ENCODE results near the gene CD28. TPM values are rescaled to one million over a fixed set of nuclear protein-coding genes. Genes with fewer than 3 reads are reported as not detected.

CD28 gene
- total RNA-seq, 4 donors from 2014 or later, result 0.20 to 1.3 (median 0.51) TPM

- WGBS, 2 donors, result 81 to 83% methylated on average over 2 of the region's 2 CpGs
- TF ChIP-seq, protein P1, sequence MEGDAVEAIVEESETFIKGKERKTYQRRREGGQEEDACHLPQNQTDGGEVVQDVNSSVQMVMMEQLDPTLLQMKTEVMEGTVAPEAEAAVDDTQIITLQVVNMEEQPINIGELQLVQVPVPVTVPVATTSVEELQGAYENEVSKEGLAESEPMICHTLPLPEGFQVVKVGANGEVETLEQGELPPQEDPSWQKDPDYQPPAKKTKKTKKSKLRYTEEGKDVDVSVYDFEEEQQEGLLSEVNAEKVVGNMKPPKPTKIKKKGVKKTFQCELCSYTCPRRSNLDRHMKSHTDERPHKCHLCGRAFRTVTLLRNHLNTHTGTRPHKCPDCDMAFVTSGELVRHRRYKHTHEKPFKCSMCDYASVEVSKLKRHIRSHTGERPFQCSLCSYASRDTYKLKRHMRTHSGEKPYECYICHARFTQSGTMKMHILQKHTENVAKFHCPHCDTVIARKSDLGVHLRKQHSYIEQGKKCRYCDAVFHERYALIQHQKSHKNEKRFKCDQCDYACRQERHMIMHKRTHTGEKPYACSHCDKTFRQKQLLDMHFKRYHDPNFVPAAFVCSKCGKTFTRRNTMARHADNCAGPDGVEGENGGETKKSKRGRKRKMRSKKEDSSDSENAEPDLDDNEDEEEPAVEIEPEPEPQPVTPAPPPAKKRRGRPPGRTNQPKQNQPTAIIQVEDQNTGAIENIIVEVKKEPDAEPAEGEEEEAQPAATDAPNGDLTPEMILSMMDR (IDR thresholded peaks at IDR 0.05), result no peak
- TF ChIP-seq POLR2A (IDR thresholded peaks at IDR 0.05), result no peak
Observed at GRCh38 chr2:203751685-203752271, 45.3 kb downstream of the CD28 start.

GRCh38 chr2:203756161-203756560 is 49.7 kb downstream of the CD28 start:
- DNase-seq, result no peak
- intact Hi-C loops (cut with DNase I), result no loop called here
- Histone ChIP-seq H3K9me3 (no peaks in the 10 kb centered on the region), H3K4me1 (no peaks in the 10 kb centered on the region), H3K27me3 (no peaks in the 10 kb centered on the region), H3K36me3 (no peaks in the 10 kb centered on the region), H3K27ac (no peak overlapping the region), H3K4me3 (replicated peaks in 1 of 3) (no peak overlapping the region)
- 89 to 91% methylated on average over 1 of the region's 1 CpG for WGBS, 2 donors
- TF ChIP-seq POLR2A (IDR thresholded peaks at IDR 0.05), result no peak
- TF ChIP-seq, protein P1 (IDR thresholded peaks at IDR 0.05), result no peak

More at GRCh38 chr2:203751685-203752271, 45.3 kb downstream of the CD28 start:
- no peaks in the 10 kb centered on the region for H3K9me3 ChIP-seq
- H3K4me1 ChIP-seq, result no peaks in the 10 kb centered on the region
- H3K27ac ChIP-seq, result no peak overlapping the region
- no peaks in the 10 kb centered on the region for H3K27me3 ChIP-seq
- intact Hi-C loops (cut with DNase I), result no loop called here
- no peaks in the 10 kb centered on the region for H3K36me3 ChIP-seq
- H3K4me3 ChIP-seq (replicated peaks in 1 of 3), result no peak overlapping the region
- no peak for DNase-seq

DNA sequence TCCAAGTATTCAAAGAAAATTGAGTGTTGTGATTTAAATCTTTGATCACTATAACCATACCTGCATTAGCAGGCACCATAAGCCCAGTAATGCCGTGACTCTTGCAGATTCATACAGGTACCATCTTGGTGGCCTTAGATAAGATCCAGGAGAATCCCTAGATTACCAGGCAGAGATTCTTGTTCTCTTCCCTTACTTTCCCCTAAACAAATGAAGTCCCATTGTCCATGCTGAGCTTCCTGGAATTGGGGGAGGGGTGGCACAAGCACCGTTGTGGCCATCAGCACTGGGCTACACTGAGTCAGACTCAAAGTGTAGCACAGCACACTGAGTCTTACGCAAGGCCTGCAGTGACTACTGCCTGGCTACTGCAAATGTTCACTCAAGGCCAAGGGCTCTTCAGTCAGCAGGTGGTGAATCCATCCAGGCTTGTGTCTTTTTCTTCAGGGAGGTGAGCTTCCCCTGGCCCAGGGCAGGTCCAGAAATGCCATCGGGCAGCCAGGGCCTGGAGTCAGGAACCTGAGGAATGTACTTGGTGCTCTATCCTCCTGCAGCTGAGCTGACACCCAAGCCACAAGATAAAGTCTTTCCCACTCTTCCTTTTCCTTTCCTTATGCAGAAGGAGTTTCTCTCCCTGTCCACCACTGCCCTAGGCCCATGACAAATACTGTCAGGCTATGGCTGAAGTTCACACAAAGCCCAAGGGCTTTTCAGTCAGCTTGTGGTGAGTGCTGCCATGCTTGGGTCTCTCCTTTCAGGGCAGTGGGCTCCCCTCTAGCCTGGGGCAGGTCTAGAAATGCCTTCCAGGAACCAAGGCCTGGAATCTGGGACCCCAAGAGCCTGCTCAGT is 52.6 kb downstream of the CD28 start:
- Histone ChIP-seq H3K4me3 (replicated peaks in 1 of 3) (no peak overlapping the region), H3K36me3 (no peaks in the 10 kb centered on the region), H3K9me3 (no peaks in the 10 kb centered on the region), H3K4me1 (no peaks in the 10 kb centered on the region), H3K27ac (no peak overlapping the region), H3K27me3 (no peaks in the 10 kb centered on the region)
- DNase-seq, result no peak
- no peak for TF ChIP-seq POLR2A (IDR thresholded peaks at IDR 0.05)
- TF ChIP-seq, protein P1 (IDR thresholded peaks at IDR 0.05), result no peak
- intact Hi-C loops (cut with DNase I), result no loop called here
- WGBS, 2 donors, result 67 to 70% methylated on average over 3 of the region's 4 CpGs

- no peak for DNase-seq
- H3K4me3 ChIP-seq (replicated peaks in 1 of 3), result no peak overlapping the region
- WGBS, 2 donors, result 95% methylated on average over 4 of the region's 4 CpGs
- H3K27me3 ChIP-seq, result no peaks in the 10 kb centered on the region
- intact Hi-C loops (cut with DNase I), result no loop called here
- H3K9me3 ChIP-seq, result no peaks in the 10 kb centered on the region
- no peaks in the 10 kb centered on the region for H3K4me1 ChIP-seq
- H3K36me3 ChIP-seq, result no peaks in the 10 kb centered on the region
- no peak for TF ChIP-seq POLR2A (IDR thresholded peaks at IDR 0.05)
- TF ChIP-seq, protein P1 (IDR thresholded peaks at IDR 0.05), result no peak
- no peak overlapping the region for H3K27ac ChIP-seq
Observed at GRCh38 chr2:203759690-203760365, 53.4 kb downstream of the CD28 start.
